WERI-Rb-1 (cell line): ENCODE measurements around the gene TRAP1.

Source experiments
- DNase-seq: peaks from one replicate; pipeline ENCODE4 v3.0.0-alpha.2; 2020
- H3K27ac ChIP-seq: fragments of 250-450 bp; sonication (Bioruptor Pico); 2 replicates; pipeline ENCODE4 v1.5.1; 2020; ENCODE audit warnings: mild to moderate bottlenecking, moderate library complexity
- H3K27me3 ChIP-seq: fragments of 250-450 bp; sonication (Bioruptor Pico); 2 replicates; pipeline ENCODE4 v1.5.1; 2021; ENCODE audit warnings: mild to moderate bottlenecking, low read depth, moderate library complexity; ENCODE audit not compliant: insufficient read depth, severe bottlenecking
- H3K36me3 ChIP-seq: fragments of 250-450 bp; sonication (Bioruptor Pico); 2 replicates; pipeline ENCODE4 v1.5.1; 2020; ENCODE audit warnings: mild to moderate bottlenecking, moderate library complexity
- H3K4me3 ChIP-seq: 2 replicates; pipeline ENCODE4 v1.5.1; 2011; ENCODE audit warnings: low read depth, mild to moderate bottlenecking, control low read depth, low read length
- H3K9me3 ChIP-seq: fragments of 250-450 bp; sonication (Bioruptor Pico); 2 replicates; pipeline ENCODE4 v1.5.1; 2021; ENCODE audit warnings: mild to moderate bottlenecking, moderate library complexity; ENCODE audit not compliant: severe bottlenecking
- CTCF ChIP-seq: IDR thresholded peaks from 2 replicates; pipeline ENCODE4 v1.5.1; 2011; ENCODE audit warnings: low read depth, mild to moderate bottlenecking, control low read depth, inconsistent platforms, low read length

Gene TRAP1

GRCh38 chr16:3752984-3753383, 35.7 kb upstream of the TRAP1 start:
- Histone ChIP-seq H3K4me3 (no peak overlapping the region), H3K9me3 (no peaks in the 10 kb centered on the region), H3K27ac (no peak overlapping the region), H3K27me3 (no peaks in the 10 kb centered on the region), H3K36me3 (peaks cover 87% of the 10 kb centered on the region)
- TF ChIP-seq CTCF: no peak
- DNase-seq: no peak

- no peak for TF ChIP-seq CTCF
- no peaks in the 10 kb centered on the region for H3K9me3 ChIP-seq
- no peak overlapping the region for H3K27ac ChIP-seq
- peaks cover 87% of the 10 kb centered on the region for H3K36me3 ChIP-seq
- no peak overlapping the region for H3K4me3 ChIP-seq
- DNase-seq: no peak
- H3K27me3 ChIP-seq: no peaks in the 10 kb centered on the region
These were observed 34.6 kb upstream of the TRAP1 start for GRCh38 chr16:3751878-3752277.

GRCh38 chr16:3748307-3748706, 31.0 kb upstream of the TRAP1 start:
- Histone ChIP-seq H3K27ac (no peak overlapping the region), H3K4me3 (no peak overlapping the region), H3K9me3 (no peaks in the 10 kb centered on the region), H3K36me3 (peaks cover 90% of the 10 kb centered on the region), H3K27me3 (no peaks in the 10 kb centered on the region)
- DNase-seq: no peak
- no peak for TF ChIP-seq CTCF

- H3K4me3 ChIP-seq: no peak overlapping the region
- no peaks in the 10 kb centered on the region for H3K9me3 ChIP-seq
- no peak overlapping the region for H3K27ac ChIP-seq
- no peak for DNase-seq
- peaks cover 93% of the 10 kb centered on the region for H3K36me3 ChIP-seq
- H3K27me3 ChIP-seq: no peaks in the 10 kb centered on the region
- TF ChIP-seq CTCF: no peak
These were observed 28.5 kb upstream of the TRAP1 start for GRCh38 chr16:3745751-3746355.

GRCh38 chr16:3744018-3744417, 26.7 kb upstream of the TRAP1 start:
- Histone ChIP-seq H3K27ac (no peak overlapping the region), H3K4me3 (no peak overlapping the region), H3K36me3 (peaks cover 93% of the 10 kb centered on the region), H3K27me3 (no peaks in the 10 kb centered on the region), H3K9me3 (no peaks in the 10 kb centered on the region)
- TF ChIP-seq CTCF: no peak
- no peak for DNase-seq

- peaks cover 94% of the 10 kb centered on the region for H3K36me3 ChIP-seq
- H3K9me3 ChIP-seq: no peaks in the 10 kb centered on the region
- no peaks in the 10 kb centered on the region for H3K27me3 ChIP-seq
- no peak for TF ChIP-seq CTCF
- no peak overlapping the region for H3K4me3 ChIP-seq
- no peak overlapping the region for H3K27ac ChIP-seq
- no peak for DNase-seq
These were observed 23.6 kb upstream of the TRAP1 start for GRCh38 chr16:3740934-3741333.
